Kidney (tissue), 14 donors: Measurements from ENCODE around the gene CHRNA7. TPM values are rescaled to one million over a fixed set of nuclear protein-coding genes. Genes with fewer than 3 reads are reported as not detected.

Experiments used
- DNase-seq, 5 donors: peaks; one replicate each; pipeline ENCODE4 v3.0.0-alpha.2; 2013 to 2020
- FAIRE-seq: peaks from 2 replicates; lab custom pipeline; 2012; peaks lifted over from hg19 to GRCh38; lab: Jason Lieb, UNC
- H3K27ac ChIP-seq, 2 donors: one replicate each; pipeline ENCODE4 v1.7.0; 2013; ENCODE audit warnings: low read depth in 2 of 2, low read length in 2 of 2, inconsistent platforms in 1 of 2
- H3K27me3 ChIP-seq: one replicate; pipeline ENCODE4 v1.7.1; 2013; ENCODE audit warnings: low read length, inconsistent platforms; ENCODE audit not compliant: control insufficient read depth, insufficient read depth
- H3K36me3 ChIP-seq, 3 donors: one replicate each; pipeline versions ENCODE4 v1.7.0 to v1.7.1; 2013; ENCODE audit warnings: low read length in 3 of 3, control low read depth in 1 of 3, inconsistent platforms in 1 of 3; ENCODE audit not compliant: insufficient read depth in 3 of 3, control insufficient read depth in 2 of 3
- H3K4me1 ChIP-seq, 3 donors: one replicate each; pipeline versions ENCODE4 v1.7.0 to v1.7.1; 2013; ENCODE audit warnings: low read length in 3 of 3, inconsistent platforms in 1 of 3, low read depth in 1 of 3; ENCODE audit not compliant: control insufficient read depth in 2 of 3, insufficient read depth in 2 of 3
- H3K4me3 ChIP-seq, 3 donors: one replicate each; pipeline versions ENCODE4 v1.7.0 to v1.8.1; 2013; ENCODE audit warnings: low read length in 3 of 3, control low read depth in 1 of 3, inconsistent platforms in 1 of 3
- H3K9ac ChIP-seq, 3 donors: one replicate each; pipeline versions ENCODE4 v1.7.0 to v1.7.1; 2013; ENCODE audit warnings: low read length in 3 of 3, control low read depth in 1 of 3, inconsistent platforms in 1 of 3
- H3K9me3 ChIP-seq, 3 donors: one replicate each; pipeline versions ENCODE4 v1.7.0 to v1.7.1; 2013; ENCODE audit warnings: low read length in 3 of 3, control low read depth in 1 of 3, inconsistent platforms in 1 of 3; ENCODE audit not compliant: control insufficient read depth in 2 of 3, insufficient read depth in 1 of 3
- CTCF ChIP-seq: IDR thresholded peaks from 3 replicates; pipeline ENCODE4 v1.5.1; 2012; ENCODE audit warnings: mild to moderate bottlenecking, moderate library complexity, borderline replicate concordance; ENCODE audit not compliant: insufficient read depth; ENCODE audit errors: extremely low read depth
- intact Hi-C: fragments of 100-400 bp; cut with DNase I; formaldehyde crosslinking; loops from one replicate; pipeline ENCODE4 v1.11.1; 2022
- polyA plus RNA-seq: library from polyadenylated mRNA; stranded (reverse); fragments of 350-450 nt; fragmentation: Illumina TruSeq; extraction: RNeasy Lipid Tissue Mini Kit (QIAGEN cat#74804); gene quantifications from one replicate; pipeline ENCODE4 v1.2.3, GENCODE V29; 2014; ENCODE audit warnings: low read depth, low replicate concordance; ENCODE audit not compliant: insufficient read depth
- total RNA-seq: library from RNA; stranded (reverse); fragmentation: NEBNext Ultra II Directional; extraction: Animal tissue kit (Norgen Biotek cat#: 25700); gene quantifications from one replicate; pipeline ENCODE4 v1.2.1, GENCODE V29; 2021
- donor health status: control.
- donor health status: control.
- donor health status: control.
- donor health status: control.
- donor health status: control.
- donor health status: DM: yes; HTN: yes; CAD: no.
- donor health status: Normal renal cell carcinoma (clear cell type).

CHRNA7 gene
- total and polyA plus RNA-seq, 2 donors from 2014 or later, result 0.80 to 1.6 TPM

- H3K4me3 ChIP-seq, result no peak overlapping the region
- no peaks in the 10 kb centered on the region for H3K27me3 ChIP-seq
- no peaks in the 10 kb centered on the region for H3K36me3 ChIP-seq
- H3K9me3 ChIP-seq, result no peaks in the 10 kb centered on the region
- no peak overlapping the region for H3K9ac ChIP-seq
- intact Hi-C loops, result no loop called here
- TF ChIP-seq CTCF, result no peak
- H3K27ac ChIP-seq, result no peak overlapping the region
- FAIRE-seq, result no peak
- H3K4me1 ChIP-seq, result no peaks in the 10 kb centered on the region
- DNase-seq, result no peak
Observed at GRCh38 chr15:32004249-32004648, 26.1 kb upstream of the CHRNA7 start.

- Histone ChIP-seq H3K9ac (no peak overlapping the region), H3K4me1 (no peaks in the 10 kb centered on the region), H3K4me3 (no peak overlapping the region), H3K36me3 (no peaks in the 10 kb centered on the region), H3K27me3 (no peaks in the 10 kb centered on the region), H3K27ac (no peak overlapping the region), H3K9me3 (no peaks in the 10 kb centered on the region)
- no peak for TF ChIP-seq CTCF
- FAIRE-seq, result no peak
- DNase-seq, result no peak
- intact Hi-C loops, result no loop called here
Observed at GRCh38 chr15:32007355-32007960, 22.9 kb upstream of the CHRNA7 start.

GRCh38 chr15:32014953-32015352 lies 15.4 kb upstream of the CHRNA7 start:
- Histone ChIP-seq H3K4me3 (no peak overlapping the region), H3K27ac (no peak overlapping the region), H3K4me1 (no peaks in the 10 kb centered on the region), H3K27me3 (no peaks in the 10 kb centered on the region), H3K9ac (no peak overlapping the region), H3K9me3 (no peaks in the 10 kb centered on the region), H3K36me3 (no peaks in the 10 kb centered on the region)
- DNase-seq, result no peak
- intact Hi-C loops, result no loop called here
- no peak for TF ChIP-seq CTCF
- no peak for FAIRE-seq

- Histone ChIP-seq H3K9ac (no peak overlapping the region), H3K36me3 (no peaks in the 10 kb centered on the region), H3K9me3 (no peaks in the 10 kb centered on the region), H3K4me1 (no peaks in the 10 kb centered on the region), H3K27ac (no peak overlapping the region), H3K27me3 (no peaks in the 10 kb centered on the region), H3K4me3 (no peak overlapping the region)
- TF ChIP-seq CTCF, result no peak
- intact Hi-C loops, result no loop called here
- FAIRE-seq (no peak), DNase-seq (no peak)
Observed at GRCh38 chr15:32020156-32020555, 10.2 kb upstream of the CHRNA7 start.
